Suprapubic skin (tissue), 3 donors: Measurements from ENCODE around the gene UHRF2.

Experiments used
- POLR2AphosphoS5 ChIP-seq, 3 donors: sonication (generic); formaldehyde crosslinking; IDR thresholded peaks; one replicate each; pipeline ENCODE4 v1.6.1; 2017; ENCODE audit warnings: antibody characterized with exemption in 3 of 3
- TF ChIP-seq, protein P1 (sequence below), 2 donors: fragments of 200-600 bp in 1 of 2; fragments of 450-650 bp in 1 of 2; sonication (generic) in 1 of 2; IDR thresholded peaks; one replicate each; pipeline ENCODE4 v1.5.1; 2016 to 2019; ENCODE audit warnings: antibody characterized with exemption in 2 of 2, mild to moderate bottlenecking in 1 of 2, moderate library complexity in 1 of 2

DNA sequence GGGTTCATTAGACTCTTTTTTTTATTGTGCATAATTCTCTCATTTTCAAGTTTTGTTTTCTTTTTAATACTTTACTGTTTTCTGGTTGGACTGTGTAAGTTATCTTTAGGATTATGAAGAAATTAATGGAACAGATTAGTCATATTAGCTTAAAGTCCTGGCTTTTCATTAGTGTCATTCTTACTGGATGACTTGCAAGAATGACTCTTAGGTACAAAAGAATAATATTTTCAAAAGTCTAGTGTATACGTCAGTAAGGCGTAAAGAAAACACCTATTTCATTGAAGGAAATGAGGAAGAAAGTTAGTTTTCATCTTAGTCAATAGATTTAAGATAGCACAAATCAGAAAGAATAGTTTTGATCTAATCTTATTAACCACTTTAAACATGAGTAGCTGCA, 20.4 kb downstream of the UHRF2 start:
- no peak for TF ChIP-seq POLR2AphosphoS5 (IDR thresholded peaks at IDR 0.05)
- TF ChIP-seq, protein P1, sequence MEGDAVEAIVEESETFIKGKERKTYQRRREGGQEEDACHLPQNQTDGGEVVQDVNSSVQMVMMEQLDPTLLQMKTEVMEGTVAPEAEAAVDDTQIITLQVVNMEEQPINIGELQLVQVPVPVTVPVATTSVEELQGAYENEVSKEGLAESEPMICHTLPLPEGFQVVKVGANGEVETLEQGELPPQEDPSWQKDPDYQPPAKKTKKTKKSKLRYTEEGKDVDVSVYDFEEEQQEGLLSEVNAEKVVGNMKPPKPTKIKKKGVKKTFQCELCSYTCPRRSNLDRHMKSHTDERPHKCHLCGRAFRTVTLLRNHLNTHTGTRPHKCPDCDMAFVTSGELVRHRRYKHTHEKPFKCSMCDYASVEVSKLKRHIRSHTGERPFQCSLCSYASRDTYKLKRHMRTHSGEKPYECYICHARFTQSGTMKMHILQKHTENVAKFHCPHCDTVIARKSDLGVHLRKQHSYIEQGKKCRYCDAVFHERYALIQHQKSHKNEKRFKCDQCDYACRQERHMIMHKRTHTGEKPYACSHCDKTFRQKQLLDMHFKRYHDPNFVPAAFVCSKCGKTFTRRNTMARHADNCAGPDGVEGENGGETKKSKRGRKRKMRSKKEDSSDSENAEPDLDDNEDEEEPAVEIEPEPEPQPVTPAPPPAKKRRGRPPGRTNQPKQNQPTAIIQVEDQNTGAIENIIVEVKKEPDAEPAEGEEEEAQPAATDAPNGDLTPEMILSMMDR (IDR thresholded peaks at IDR 0.05), result no peak
